GM12873 (cell line): ENCODE measurements around the gene PTH.

Source experiments
- CTCF ChIP-seq: IDR thresholded peaks from 2 replicates; pipeline ENCODE4 v1.5.1; 2012; ENCODE audit warnings: low read depth, mild to moderate bottlenecking, moderate library complexity, low read length, control low read depth; ENCODE audit not compliant: insufficient read depth; ENCODE audit errors: missing control alignments

Gene PTH

GRCh38 chr11:13494051-13494450 is 1.7 kb downstream of the PTH start:
- no peak for TF ChIP-seq CTCF

GRCh38 chr11:13487661-13488030 is 8.2 kb downstream of the PTH start:
- peak; percentile 38 for TF ChIP-seq CTCF

DNA sequence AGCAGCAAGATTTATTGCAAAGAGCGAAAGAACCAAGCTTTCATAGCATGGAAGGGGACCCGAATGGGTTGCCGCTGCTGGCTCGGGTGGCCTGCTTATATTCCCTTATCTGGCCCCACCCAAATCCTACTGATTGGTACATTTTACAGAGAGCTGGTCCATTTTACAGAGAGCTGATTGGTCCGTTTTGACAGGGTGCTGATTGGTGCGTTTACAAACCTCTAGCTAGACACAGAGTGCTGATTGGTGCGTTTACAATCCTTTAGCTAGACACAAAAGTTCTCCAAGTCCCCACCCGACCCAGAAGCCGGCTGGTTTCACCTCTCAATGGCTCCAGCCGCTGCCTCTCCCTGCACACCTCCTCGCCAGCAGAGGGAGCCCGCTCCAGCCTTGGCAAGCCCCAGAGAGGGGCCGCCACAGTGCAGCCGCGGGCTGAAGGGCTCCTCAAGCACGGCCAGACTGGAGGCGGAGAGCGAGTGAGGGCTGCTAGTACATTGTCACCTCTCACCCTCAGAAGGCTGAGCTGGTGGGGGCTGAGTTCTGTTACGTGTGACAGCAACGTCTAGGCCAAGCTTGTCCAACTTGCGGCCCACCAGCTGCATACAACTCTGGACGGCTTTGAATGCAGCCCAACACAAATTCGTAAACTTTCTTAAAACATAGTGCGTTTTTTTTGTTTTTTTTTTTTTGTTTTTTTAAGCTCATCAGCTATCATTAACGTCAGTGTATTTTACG is 8.7 kb downstream of the PTH start:
- TF ChIP-seq CTCF = peak; percentile 20

- no peak for TF ChIP-seq CTCF
Observed at GRCh38 chr11:13480198-13480597, 15.6 kb downstream of the PTH start.

GRCh38 chr11:13479688-13480087 is 16.1 kb downstream of the PTH start:
- no peak for TF ChIP-seq CTCF

GRCh38 chr11:13475091-13475490 is 20.7 kb downstream of the PTH start:
- TF ChIP-seq CTCF = no peak

DNA sequence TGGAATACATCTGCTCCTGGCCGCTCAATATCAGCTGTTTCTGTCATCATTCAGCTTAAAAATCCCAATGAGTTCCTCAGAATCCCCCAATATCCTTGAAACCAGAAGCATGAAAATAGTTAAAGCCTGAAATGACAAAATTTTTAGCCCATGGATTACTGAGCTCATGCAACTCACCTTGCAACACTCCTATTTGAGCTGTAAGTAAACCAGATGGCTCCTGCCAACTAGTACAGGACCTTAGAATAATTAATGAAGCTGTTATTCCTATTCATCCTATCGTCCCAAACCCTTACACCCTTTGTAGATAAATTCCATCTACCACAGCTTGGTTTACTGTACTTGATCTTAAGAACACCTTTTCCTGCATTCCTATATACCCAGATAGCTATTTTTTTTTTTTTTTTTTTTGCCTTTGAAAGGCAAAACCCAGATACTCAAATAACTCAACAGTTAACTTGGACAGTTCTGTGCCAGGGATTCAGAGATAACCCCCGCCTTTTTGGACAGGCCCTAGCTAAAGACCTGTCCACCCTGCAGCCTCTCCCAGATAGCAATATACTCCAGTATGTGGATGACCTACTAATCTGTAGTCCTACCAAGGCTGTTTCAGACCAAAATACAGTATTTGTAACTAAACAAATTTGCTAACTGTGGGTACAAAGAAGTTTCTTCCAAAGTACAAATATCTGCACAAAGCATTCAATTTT is 22.6 kb downstream of the PTH start:
- TF ChIP-seq CTCF = no peak
